Activated CD8-positive, alpha-beta memory T cell treated with anti-CD3 and anti-CD28 coated beads, Interleukin-2, amount 50 U/mL, for 4 hours (primary cell): Measurements from ENCODE around the gene CTNND2.

Experiments
- DNase-seq: peaks from one replicate; pipeline ENCODE4 v3.0.0-alpha.2; 2020

Gene CTNND2

DNA sequence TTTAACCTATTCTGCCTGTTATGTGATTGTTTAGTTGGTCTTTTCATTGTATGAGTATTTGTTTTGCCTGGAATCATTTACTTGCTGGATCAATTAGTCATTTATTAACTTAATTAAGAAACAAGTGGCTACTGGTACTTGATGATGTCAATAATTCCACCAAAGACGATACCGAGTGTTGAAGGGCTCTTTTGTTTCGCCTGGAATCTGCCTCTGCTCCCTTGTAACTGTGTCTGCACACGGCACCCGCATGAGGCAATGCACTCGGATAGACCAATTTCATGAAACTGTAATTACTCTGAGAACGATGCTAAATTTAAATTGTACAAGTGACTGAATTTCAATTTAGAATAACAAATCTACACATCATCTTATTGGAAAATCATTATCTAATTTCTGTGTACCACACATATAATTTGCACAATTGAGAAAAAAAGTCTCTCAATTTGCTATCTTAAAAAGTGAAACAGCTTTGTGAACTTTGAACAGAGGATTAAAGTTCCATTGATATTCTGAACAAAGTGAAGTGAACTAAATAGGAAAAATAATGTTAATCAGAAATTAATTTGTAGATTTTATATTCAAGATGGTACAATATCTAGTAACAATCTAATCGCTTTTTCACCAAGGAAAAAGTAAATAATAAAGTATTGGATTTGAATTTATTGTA, 143.2 kb downstream of the CTNND2 start:
- DNase-seq: no peak

GRCh38 chr5:11758321-11758720, 145.9 kb downstream of the CTNND2 start:
- DNase-seq: no peak

- DNase-seq: no peak
Observed at GRCh38 chr5:11757661-11758060, 146.6 kb downstream of the CTNND2 start.

- DNase-seq: no peak
Observed at GRCh38 chr5:11737010-11737409, 167.2 kb downstream of the CTNND2 start.

DNA sequence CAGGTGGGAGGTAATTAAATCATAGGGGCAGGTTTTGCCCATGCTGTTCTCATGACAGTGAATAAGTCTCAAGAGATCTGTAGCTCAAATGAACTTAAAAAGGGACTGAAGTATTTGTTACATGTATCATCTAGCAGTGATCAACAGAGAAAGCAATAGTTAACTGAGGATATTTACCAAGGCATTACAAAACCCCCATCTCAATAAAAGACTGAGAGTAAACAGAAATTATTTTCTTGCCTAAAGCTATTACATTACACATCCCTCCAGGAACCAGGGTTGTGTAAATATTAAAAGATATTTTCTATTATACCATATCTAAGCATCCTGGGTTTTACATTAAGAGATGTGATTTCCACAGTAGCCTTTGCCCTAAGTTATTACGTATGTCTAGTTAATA, 169.9 kb downstream of the CTNND2 start:
- no peak for DNase-seq

- no peak for DNase-seq
Observed at GRCh38 chr5:11733840-11734192, 170.4 kb downstream of the CTNND2 start.

GRCh38 chr5:11733185-11733839, 170.9 kb downstream of the CTNND2 start:
- no peak for DNase-seq

- no peak for DNase-seq
Observed at GRCh38 chr5:11724940-11725339, 179.3 kb downstream of the CTNND2 start.

DNA sequence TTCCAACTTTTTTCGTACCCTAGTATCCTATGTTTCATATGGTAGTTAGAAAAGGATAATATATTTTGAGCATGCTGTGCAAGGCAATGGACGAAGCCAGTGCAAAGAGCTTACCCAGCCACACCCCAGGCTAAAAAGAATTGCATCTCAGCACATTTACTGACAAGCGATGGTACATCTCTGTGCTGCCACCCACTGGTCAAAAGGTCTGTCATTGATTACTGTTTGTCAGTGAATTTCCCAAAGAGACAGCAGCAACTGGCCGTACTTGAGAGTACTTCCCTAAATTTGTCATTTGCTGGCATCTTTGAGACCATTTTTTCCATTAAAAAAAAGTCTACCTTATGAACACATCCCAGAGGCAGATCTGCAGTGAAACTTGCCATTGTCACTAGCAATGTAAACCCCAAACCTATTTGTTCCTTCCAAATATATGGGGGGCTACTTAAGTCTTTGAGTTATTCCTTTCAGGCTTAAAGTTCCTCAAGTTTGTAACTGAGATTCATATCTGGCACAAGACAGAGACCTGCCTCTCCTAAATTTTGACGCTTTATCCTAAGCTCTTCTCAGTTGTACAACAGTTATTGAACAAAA, 184.3 kb downstream of the CTNND2 start:
- DNase-seq: no peak

DNA sequence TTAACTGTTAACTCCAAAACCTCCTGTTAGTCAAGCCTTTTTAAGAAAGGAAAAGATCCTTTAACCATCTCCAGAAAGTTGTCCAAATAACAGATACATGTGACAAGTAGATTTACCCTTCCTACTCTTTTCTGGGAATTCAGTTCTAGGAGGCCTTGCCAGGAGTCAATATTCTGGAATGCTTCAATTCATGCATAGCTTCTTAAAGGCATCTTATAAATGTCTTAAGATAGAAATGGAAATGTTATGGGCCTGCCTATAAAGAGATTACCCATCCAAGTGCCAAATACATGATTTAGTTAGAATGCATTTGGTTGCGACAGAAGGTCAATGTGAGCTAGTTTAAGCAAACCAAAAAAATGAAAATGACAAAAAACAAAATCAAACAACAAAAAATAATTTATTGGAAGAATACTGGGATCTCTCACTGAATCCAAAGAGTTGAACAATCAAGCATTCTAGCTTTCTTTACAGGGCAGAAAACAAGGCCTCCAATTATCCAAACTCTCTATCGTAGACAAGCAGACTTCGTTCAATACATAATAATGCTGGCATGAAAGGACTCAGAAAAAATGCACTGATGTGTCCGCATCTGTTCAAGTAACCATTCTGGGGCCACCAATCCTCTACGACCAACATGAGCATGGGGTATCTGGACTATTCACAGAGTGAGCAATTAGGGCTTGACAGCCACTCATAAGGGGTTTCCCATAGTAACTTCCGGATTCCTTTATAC, 188.6 kb downstream of the CTNND2 start:
- no peak for DNase-seq

GRCh38 chr5:11711932-11712331, 192.3 kb downstream of the CTNND2 start:
- no peak for DNase-seq

DNA sequence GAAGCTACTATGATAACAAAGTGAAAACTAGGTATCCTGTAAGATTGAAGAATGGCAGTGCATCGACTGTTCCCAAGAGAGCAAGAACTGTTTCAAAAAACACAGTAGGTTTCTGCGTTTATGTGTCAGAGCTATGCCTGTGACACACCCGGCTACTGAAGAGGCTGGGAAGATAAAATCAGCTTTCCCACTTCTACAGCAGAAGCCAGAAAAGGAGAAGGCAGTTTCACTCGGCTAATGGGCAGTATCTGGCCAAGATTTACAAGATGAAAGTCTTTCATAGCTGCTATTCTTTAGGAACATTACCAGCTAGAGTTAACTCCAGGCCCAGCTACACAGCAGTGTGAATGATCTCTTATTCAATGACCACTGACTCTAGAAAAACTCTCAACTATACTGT, 195.2 kb downstream of the CTNND2 start:
- no peak for DNase-seq

- DNase-seq: no peak
Observed at GRCh38 chr5:11704916-11705315, 199.3 kb downstream of the CTNND2 start.

GRCh38 chr5:11700391-11700790, 203.9 kb downstream of the CTNND2 start:
- DNase-seq: no peak

- no peak for DNase-seq
Observed at GRCh38 chr5:11692636-11693035, 211.6 kb downstream of the CTNND2 start.

DNA sequence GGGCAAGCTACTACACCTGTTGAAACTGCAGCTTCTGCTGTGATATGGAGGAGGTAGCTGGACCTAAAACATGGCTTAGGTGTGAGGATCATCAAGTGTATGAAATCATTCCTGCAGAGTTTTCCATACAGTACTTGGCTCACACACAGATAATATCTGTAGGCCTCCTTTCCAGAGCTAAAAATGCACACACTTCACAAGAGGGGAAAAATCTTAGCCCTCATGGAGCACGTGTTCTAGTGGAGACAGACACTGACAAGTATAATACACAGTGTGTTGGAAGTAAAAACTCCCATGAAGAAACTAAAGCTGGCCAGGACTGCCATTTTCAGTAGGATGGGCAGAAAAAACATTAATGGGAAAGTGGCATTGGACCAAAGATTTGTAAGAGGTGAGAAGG, 216.7 kb downstream of the CTNND2 start:
- no peak for DNase-seq

DNA sequence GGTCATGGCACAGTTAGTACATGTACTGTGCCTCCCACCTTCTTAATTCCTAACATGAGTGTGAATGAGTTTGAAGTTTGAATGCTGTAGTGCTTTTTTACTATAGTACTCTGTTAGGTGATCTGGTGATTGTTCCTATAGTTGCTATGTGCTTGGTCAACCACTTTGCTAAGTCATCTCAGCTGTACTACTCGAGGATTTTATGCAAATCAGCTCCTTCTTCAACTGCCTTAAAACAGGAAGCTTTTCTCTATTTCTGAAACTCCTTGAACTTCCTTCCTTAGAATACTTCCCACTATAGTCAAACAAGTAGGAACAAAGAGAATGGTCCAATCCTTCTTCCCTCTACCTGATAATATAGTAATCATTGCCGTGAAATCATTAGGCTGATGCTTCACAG, 219.6 kb downstream of the CTNND2 start:
- no peak for DNase-seq

- no peak for DNase-seq
Observed at GRCh38 chr5:11683666-11684065, 220.6 kb downstream of the CTNND2 start.

DNA sequence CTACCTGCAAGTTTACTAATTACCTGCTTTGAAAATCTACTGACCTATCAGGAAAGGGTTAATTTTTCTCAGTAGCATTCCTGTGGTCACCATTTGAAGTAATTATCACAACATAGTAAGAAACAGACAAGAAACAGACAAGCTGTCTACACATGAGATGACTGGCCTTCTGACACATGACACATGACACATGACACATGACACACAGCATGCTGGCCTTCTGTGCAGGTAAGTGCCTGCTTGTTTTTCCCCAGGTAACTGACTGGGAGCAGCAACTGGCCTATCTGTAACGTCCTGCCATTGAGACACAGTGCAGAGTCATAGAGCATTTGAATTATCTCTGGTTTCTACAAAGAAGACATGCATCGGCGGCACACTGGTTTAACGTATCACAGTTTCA, 222.4 kb downstream of the CTNND2 start:
- no peak for DNase-seq

DNA sequence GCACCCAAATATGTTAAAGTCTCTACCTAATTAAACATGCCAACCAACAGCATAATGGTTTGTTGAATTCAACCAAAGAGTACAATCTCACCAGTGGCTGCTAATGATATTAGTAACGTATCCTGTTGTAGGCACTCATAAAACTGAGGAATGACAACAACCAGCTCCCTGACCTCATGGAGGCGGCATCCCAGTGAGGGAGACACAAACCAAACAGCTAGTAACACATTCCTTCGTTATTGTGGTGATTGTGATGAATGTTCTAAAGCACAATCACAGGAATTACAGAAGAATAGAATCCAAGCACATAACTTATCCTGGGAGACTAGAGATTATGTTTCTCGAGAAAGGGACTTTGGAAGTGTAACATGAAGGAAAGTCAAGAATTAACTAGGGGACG, 224.6 kb downstream of the CTNND2 start:
- no peak for DNase-seq

DNA sequence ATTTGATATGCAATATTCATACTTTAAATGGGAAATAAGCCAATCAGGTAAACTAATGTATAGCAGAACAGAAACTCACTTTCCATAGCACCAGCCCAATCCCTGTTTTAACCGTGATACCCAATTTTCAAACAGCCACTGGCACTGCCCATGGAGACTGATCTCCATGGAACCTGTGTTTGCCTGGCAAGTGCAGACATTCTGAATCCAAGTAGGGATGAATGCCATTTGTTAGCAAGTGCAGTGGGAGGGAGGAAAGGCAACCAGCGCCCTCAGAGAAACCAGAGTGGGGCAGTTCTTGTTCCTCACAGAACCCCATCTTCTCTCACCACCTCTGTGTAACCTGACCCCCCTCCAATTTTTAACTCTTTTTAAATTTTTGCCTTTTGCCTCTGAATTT, 229.1 kb downstream of the CTNND2 start:
- no peak for DNase-seq

DNA sequence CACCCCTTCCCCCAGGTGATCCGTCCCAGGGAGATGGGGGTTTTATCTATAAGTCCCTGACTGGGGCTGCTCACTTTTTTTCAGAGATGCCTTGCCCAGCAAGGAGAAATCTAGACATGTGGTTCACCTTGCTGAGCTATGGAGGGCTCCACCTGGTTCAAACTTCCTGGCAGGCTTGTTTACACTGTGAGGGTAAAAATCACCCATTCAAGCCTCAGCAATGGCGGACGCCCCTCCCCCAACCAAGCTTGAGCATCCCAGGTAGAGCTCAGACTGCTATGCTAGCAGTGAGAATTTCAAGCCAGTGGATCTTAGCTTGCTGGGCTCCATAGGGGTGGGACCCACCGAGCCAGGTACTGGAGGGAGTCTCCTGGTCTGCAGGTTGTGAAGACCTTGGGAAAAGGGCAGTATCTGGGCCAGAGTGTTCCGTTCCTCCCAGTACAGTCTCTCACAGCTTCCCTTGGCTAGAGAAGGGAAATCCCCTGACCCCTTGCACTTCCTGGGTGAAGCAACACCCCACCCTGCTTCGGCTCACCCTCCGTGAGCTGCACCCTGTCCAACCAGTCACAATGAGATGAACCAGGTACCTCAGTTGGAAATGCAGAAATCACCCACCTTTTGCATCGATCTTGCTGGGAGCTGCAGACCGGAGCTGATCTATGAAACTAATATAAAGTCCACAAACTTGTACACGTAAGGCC, 231.7 kb downstream of the CTNND2 start:
- DNase-seq: no peak

DNA sequence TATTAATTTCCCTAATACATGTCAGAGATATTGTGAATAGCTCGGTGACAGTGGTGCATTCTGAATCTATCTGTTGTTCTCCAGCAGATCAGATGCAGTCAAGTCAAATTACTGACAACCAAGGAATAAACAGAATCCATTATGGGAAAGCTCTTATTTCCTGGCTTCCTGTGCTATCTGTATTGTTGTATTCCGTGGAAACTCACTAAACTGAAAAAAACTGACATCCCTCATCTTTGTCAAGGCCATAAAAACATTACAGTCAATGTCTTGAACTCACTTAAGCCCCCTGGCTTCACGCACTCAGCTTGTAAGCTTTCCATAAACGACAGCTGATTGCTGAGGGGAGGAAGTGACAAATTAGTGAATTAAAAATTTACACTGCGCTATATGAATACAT, 245.9 kb downstream of the CTNND2 start:
- no peak for DNase-seq
